Sigmoid colon (tissue), 7 donors: ENCODE data around the gene TSPY9. TPM values are rescaled to one million over a fixed set of nuclear protein-coding genes. Genes with fewer than 3 reads are reported as not detected.
"Not testable (repeated sequence)": the region's sequence is repeated elsewhere in the genome, so short reads cannot be mapped to it uniquely, and the experiment has no call there.

Experiments
- DNase-seq: peaks from one replicate; pipeline ENCODE4 v3.0.0-alpha.2; 2019
- H3K27ac ChIP-seq, 4 donors: fragments of 200-600 bp; sonication (generic); one replicate each; pipeline ENCODE4 v1.5.1; 2016 to 2019; ENCODE audit warnings: mild to moderate bottlenecking in 1 of 4
- H3K27me3 ChIP-seq, 3 donors: fragments of 200-600 bp; sonication (generic); one replicate each; pipeline ENCODE4 v1.5.1; 2019; ENCODE audit warnings: mild to moderate bottlenecking in 1 of 3
- H3K36me3 ChIP-seq, 4 donors: fragments of 200-600 bp; sonication (generic); one replicate each; pipeline ENCODE4 v1.5.1; 2016 to 2019
- H3K4me1 ChIP-seq, 4 donors: fragments of 200-600 bp; sonication (generic); one replicate each; pipeline ENCODE4 v1.5.1; 2017 to 2019
- H3K4me3 ChIP-seq, 4 donors: fragments of 200-600 bp; sonication (generic); one replicate each; pipeline ENCODE4 v1.5.1; 2017 to 2019; ENCODE audit warnings: mild to moderate bottlenecking in 2 of 4, moderate library complexity in 1 of 4
- H3K9me3 ChIP-seq, 4 donors: fragments of 200-600 bp in 3 of 4; sonication (generic) in 3 of 4; one replicate each; pipeline versions ENCODE4 v1.5.1 to v1.6.1; 2013 to 2019
- WGBS, 2 donors: extraction: QIAGEN DNeasy Blood & Tissue Kit; methylation state at CpG; one replicate each; pipeline ENCODE4 v1.1.7; 2013; 5-methylcytosine and 5-hydroxymethylcytosine counted together
- intact Hi-C: fragments of 100-400 bp; cut with DNase I; formaldehyde crosslinking; loops from one replicate; pipeline ENCODE4 v1.15.1; 2023
- polyA plus RNA-seq, 3 donors: library from polyadenylated mRNA; stranded (reverse); fragments of 200-250 nt; gene quantifications; one replicate each; pipeline ENCODE4 v1.2.3, GENCODE V29; 2013
- total RNA-seq, 4 donors: library from RNA; depleted of rRNA; stranded (reverse); fragments of >200 nt; gene quantifications; one replicate each; pipeline ENCODE4 v1.1.0, GENCODE V29; 2016
- donor health status: healthy with polysubstance abuse.
- donor health status: Bipolar disorder and iron deficiency.
- donor health status: healthy.

Gene TSPY9, protein sequence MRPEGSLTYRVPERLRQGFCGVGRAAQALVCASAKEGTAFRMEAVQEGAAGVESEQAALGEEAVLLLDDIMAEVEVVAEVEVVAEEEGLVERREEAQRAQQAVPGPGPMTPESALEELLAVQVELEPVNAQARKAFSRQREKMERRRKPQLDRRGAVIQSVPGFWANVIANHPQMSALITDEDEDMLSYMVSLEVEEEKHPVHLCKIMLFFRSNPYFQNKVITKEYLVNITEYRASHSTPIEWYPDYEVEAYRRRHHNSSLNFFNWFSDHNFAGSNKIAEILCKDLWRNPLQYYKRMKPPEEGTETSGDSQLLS
- not detected for total RNA-seq
- not detected for polyA plus RNA-seq

GRCh38 chrY:9486967-9487366, at the start of gene TSPY9:
Gene TSPY9, plus strand, starts transcription at chrY:9487267. Its CDS starts 46 bp downstream, at chrY:9487313.
- intact Hi-C loops, H3K9me3 ChIP-seq, H3K27me3 ChIP-seq, H3K27ac ChIP-seq, H3K4me1 ChIP-seq, H3K4me3 ChIP-seq, DNase-seq, H3K36me3 ChIP-seq: not testable (repeated sequence)
- WGBS, 2 donors = no CpG with 5 or more reads among the region's 26 CpGs

GRCh38 chrY:9466655-9467054, 20.4 kb upstream of the TSPY9 start, which contains the start of gene TSPY1:
Gene TSPY1, plus strand, starts transcription at chrY:9466955. Its CDS starts 46 bp downstream, at chrY:9467001.
- H3K4me3 ChIP-seq, H3K27ac ChIP-seq, H3K9me3 ChIP-seq, DNase-seq, H3K27me3 ChIP-seq, H3K36me3 ChIP-seq, H3K4me1 ChIP-seq, intact Hi-C loops: not testable (repeated sequence)
- 92 to 95% methylated on average over 11 to 21 of the region's 25 CpGs for WGBS, 2 donors

DNA sequence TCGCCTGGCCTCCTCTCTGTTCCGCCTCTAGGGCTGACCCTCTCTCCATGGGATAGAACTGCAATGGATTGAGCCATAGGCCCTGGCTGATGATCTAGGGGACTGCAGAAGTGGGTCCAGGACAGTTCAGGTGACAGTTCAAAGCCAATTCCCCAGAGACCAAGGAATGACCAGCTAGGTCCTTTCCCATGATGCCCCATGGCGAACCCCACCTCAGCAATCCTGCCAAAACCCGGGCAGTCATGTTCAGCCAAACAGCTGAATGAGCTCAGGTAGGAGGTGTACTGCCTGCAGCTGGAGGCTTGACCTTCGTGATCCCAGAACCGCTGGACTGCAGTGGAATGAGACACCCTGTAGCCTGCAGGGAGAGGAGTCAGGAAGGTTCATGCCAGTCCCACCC, 17.3 kb downstream of the TSPY9 start:
- H3K9me3 ChIP-seq, H3K27ac ChIP-seq, H3K4me3 ChIP-seq, intact Hi-C loops, H3K4me1 ChIP-seq, H3K27me3 ChIP-seq, H3K36me3 ChIP-seq, DNase-seq: not testable (repeated sequence)
- 75 to 77% methylated on average over 2 of the region's 6 CpGs for WGBS, 2 donors

DNA sequence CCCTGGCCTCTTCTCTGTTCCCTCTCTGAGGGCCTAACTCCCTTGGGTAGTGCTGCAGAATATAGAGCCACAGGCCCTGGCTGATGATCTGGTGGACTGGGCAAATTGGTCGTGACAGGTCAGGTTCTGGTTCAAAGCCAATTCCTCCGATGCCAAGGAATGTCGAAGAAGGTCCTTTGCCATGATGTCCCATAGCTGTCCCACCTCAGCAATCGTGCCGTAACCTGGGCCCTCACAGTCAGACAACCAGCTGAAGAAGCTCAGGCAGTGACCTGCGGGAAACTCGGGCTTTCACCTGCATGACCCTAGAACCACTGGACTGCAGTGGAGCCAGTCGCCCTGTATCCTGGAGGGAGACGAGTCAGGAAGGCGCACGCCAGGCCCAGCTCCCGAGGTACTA, 29.2 kb downstream of the TSPY9 start:
- intact Hi-C loops = not testable (repeated sequence)
- WGBS, 2 donors = 89 to 91% methylated on average over 7 of the region's 12 CpGs

GRCh38 chrY:9527580-9527979, 40.5 kb downstream of the TSPY9 start, which contains the start of gene TSPY10:
Gene TSPY10, plus strand, starts transcription at chrY:9527880. Its CDS starts 46 bp downstream, at chrY:9527926.
- H3K4me3 ChIP-seq, H3K9me3 ChIP-seq, H3K27ac ChIP-seq, intact Hi-C loops, H3K27me3 ChIP-seq, DNase-seq, H3K36me3 ChIP-seq, H3K4me1 ChIP-seq: not testable (repeated sequence)
- no CpG with 5 or more reads among the region's 26 CpGs for WGBS, 2 donors

More for the DNA sequence above, 29.2 kb downstream of the TSPY9 start:
- H3K36me3 ChIP-seq, H3K4me1 ChIP-seq, H3K9me3 ChIP-seq, H3K27me3 ChIP-seq, H3K4me3 ChIP-seq, H3K27ac ChIP-seq, DNase-seq: not testable (repeated sequence)

Other genes with a start within 250 kb of the TSPY9 start
- not detected for gene TSPY4, start 149.8 kb upstream of the TSPY9 start, total RNA-seq
- not detected for gene TSPY4, start 149.8 kb upstream of the TSPY9 start, polyA plus RNA-seq
- not detected for gene TSPY8, start 129.5 kb upstream of the TSPY9 start, total RNA-seq
- gene TSPY8, start 129.5 kb upstream of the TSPY9 start, polyA plus RNA-seq = not detected
- gene TSPY3, start 88.8 kb upstream of the TSPY9 start, total RNA-seq = not detected
- gene TSPY3, start 88.8 kb upstream of the TSPY9 start, polyA plus RNA-seq = not detected
- gene TSPY1, start 20.3 kb upstream of the TSPY9 start, total RNA-seq = not detected
- gene TSPY1, start 20.3 kb upstream of the TSPY9 start, polyA plus RNA-seq = not detected
- not detected for gene TSPY10, start 40.6 kb downstream of the TSPY9 start, total RNA-seq
- gene TSPY10, start 40.6 kb downstream of the TSPY9 start, polyA plus RNA-seq = not detected